Ishikawa (cell line): ENCODE data around the gene HSF2.

ENCODE experiments used
- CEBPB ChIP-seq: IDR thresholded peaks from 2 replicates; pipeline ENCODE4 v1.6.1; 2012
- CREB1 ChIP-seq: IDR thresholded peaks from 2 replicates; pipeline ENCODE4 v1.6.1; 2012; ENCODE audit warnings: low read depth
- EGR1 ChIP-seq: IDR thresholded peaks from 2 replicates; pipeline ENCODE4 v1.6.1; 2012
- EP300 ChIP-seq: IDR thresholded peaks from 2 replicates; pipeline ENCODE4 v1.6.1; 2012; ENCODE audit warnings: borderline replicate concordance
- FOXM1 ChIP-seq: IDR thresholded peaks from 2 replicates; pipeline ENCODE4 v1.6.1; 2012; ENCODE audit warnings: low read depth, borderline replicate concordance
- NFIC ChIP-seq: IDR thresholded peaks from 2 replicates; pipeline ENCODE4 v1.6.1; 2012
- RAD21 ChIP-seq: IDR thresholded peaks from 2 replicates; pipeline ENCODE4 v1.6.1; 2012; ENCODE audit warnings: low read depth
- TAF1 ChIP-seq: IDR thresholded peaks from 2 replicates; pipeline ENCODE4 v1.6.1; 2012; ENCODE audit warnings: low read depth, mild to moderate bottlenecking
- TCF12 ChIP-seq: IDR thresholded peaks from 2 replicates; pipeline ENCODE4 v1.6.1; 2012; ENCODE audit warnings: low read depth
- TEAD4 ChIP-seq: IDR thresholded peaks from 2 replicates; pipeline ENCODE4 v1.6.1; 2012
- USF1 ChIP-seq: IDR thresholded peaks from 2 replicates; pipeline ENCODE4 v1.6.1; 2012
- YY1 ChIP-seq: IDR thresholded peaks from 2 replicates; pipeline ENCODE4 v1.6.1; 2012; ENCODE audit warnings: low read depth
- ZBTB7A ChIP-seq: IDR thresholded peaks from 2 replicates; pipeline ENCODE4 v1.6.1; 2012; ENCODE audit warnings: low read depth
- TF ChIP-seq, protein P1 (sequence below): IDR thresholded peaks from 2 replicates; pipeline ENCODE4 v1.6.1; 2012; ENCODE audit warnings: low read depth, mild to moderate bottlenecking
- TF ChIP-seq, protein P2 (sequence below): IDR thresholded peaks from 2 replicates; pipeline ENCODE4 v1.6.1; 2012

Gene HSF2

GRCh38 chr6:122408702-122409458 is 9.4 kb downstream of the HSF2 start:
- TF ChIP-seq TEAD4 = no peak

DNA sequence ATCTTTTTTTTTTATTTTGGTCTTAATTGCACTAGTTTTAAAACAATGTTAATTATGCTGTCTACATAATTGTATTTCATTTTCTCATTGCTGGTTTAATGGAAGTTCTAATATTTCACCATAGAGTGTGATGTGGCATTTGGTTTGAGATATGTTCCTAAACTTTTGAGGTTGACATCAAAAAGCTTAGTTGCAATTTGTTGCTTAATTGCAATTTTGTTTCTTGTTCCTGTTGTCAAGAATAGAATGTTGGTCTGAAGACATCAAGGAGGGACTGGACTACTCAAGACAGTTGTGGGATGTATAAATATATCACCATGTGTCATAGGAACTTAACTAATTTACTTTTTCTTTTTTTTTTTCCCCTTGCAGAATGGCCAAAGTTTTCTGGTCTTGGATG is 12.5 kb downstream of the HSF2 start:
- TF ChIP-seq, protein P1, sequence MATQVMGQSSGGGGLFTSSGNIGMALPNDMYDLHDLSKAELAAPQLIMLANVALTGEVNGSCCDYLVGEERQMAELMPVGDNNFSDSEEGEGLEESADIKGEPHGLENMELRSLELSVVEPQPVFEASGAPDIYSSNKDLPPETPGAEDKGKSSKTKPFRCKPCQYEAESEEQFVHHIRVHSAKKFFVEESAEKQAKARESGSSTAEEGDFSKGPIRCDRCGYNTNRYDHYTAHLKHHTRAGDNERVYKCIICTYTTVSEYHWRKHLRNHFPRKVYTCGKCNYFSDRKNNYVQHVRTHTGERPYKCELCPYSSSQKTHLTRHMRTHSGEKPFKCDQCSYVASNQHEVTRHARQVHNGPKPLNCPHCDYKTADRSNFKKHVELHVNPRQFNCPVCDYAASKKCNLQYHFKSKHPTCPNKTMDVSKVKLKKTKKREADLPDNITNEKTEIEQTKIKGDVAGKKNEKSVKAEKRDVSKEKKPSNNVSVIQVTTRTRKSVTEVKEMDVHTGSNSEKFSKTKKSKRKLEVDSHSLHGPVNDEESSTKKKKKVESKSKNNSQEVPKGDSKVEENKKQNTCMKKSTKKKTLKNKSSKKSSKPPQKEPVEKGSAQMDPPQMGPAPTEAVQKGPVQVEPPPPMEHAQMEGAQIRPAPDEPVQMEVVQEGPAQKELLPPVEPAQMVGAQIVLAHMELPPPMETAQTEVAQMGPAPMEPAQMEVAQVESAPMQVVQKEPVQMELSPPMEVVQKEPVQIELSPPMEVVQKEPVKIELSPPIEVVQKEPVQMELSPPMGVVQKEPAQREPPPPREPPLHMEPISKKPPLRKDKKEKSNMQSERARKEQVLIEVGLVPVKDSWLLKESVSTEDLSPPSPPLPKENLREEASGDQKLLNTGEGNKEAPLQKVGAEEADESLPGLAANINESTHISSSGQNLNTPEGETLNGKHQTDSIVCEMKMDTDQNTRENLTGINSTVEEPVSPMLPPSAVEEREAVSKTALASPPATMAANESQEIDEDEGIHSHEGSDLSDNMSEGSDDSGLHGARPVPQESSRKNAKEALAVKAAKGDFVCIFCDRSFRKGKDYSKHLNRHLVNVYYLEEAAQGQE = no peak
- no peak for TF ChIP-seq USF1

DNA sequence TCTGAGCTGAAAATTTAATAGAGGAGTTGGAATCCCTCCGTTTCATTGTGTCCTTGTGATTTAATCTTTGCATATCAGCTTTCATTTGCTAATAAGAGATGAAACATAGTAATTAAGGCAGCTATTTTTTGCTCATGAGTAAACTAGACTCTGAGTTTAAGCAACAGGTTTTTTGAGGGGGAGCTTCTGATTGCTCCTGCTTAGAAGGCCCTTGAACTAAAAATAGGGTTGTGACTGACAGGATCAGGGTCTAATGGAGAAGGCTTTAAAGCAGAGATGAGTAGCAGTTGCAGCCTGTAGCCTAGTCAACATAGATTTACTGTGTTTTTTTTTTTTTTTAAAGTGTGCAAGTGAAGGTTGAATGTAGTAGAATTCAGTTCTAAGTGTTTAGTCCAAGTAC is 17.4 kb downstream of the HSF2 start:
- TF ChIP-seq FOXM1 (no peak), EGR1 (no peak), USF1 (no peak), YY1 (no peak), TCF12 (no peak), ZBTB7A (no peak), CREB1 (no peak), NFIC (no peak), TAF1 (no peak)
- TF ChIP-seq, protein P2, sequence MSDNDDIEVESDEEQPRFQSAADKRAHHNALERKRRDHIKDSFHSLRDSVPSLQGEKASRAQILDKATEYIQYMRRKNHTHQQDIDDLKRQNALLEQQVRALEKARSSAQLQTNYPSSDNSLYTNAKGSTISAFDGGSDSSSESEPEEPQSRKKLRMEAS = no peak

DNA sequence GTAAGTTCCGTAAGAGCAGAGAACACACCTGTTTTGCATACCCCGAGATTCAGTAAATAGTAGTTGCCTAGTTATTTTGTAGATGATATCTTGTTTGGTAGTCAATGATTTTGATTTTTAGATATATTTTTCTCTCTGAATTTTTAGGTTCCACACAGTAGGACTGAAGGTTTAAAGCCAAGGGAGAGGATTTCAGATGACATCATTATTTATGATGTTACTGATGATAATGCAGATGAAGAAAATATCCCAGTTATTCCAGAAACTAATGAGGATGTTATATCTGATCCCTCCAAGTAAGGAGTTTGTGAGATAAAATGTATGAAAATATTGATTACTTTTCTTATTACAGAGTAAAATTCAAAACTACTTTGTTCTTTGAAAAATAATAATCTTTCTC is 22.6 kb downstream of the HSF2 start:
- TF ChIP-seq, protein P1 = no peak
- TF ChIP-seq EP300 (no peak), RAD21 (no peak), YY1 (no peak), FOXM1 (no peak), CEBPB (no peak), TCF12 (no peak), EGR1 (no peak), TEAD4 (no peak), TAF1 (no peak), CREB1 (no peak), NFIC (no peak)
- TF ChIP-seq, protein P2 = no peak

DNA sequence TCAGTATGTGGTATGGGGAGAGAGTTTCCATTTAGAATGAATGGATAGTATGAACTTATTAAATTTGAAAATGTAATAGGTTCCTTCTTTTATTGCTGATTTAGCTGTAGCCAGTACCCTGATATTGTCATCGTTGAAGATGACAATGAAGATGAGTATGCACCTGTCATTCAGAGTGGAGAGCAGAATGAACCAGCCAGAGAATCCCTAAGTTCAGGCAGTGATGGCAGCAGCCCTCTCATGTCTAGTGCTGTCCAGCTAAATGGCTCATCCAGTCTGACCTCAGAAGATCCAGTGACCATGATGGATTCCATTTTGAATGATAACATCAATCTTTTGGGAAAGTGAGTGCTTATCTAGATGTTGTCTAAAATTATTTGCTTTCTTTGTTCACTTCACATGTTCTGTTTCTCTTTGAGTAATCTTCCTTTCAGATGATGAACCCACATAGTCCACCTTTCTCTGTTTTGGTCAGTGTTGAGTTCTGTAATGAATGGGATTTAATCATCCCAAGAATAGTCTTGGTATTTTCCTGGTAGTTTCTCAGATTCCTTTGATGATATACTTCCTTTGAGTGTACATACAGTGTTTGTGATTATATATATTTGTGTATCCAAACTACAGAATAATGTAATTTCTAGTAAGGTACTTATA is 23.3 kb downstream of the HSF2 start:
- TF ChIP-seq NFIC = no peak
- TF ChIP-seq TAF1 = no peak
- TF ChIP-seq EGR1 = no peak
- TF ChIP-seq TEAD4 = no peak
- TF ChIP-seq, protein P1 = no peak
- no peak for TF ChIP-seq ZBTB7A
- TF ChIP-seq RAD21 = no peak
